Fibroblast of mammary gland (primary cell): ENCODE data around the gene TSEN2.
"Not testable (repeated sequence)": the region's sequence is repeated elsewhere in the genome, so short reads cannot be mapped to it uniquely, and the experiment has no call there.

Experiments
- DNase-seq: peaks from one replicate; pipeline ENCODE4 v3.0.0-alpha.2; 2010; ENCODE audit warnings: low read depth
- H3K4me3 ChIP-seq: 2 replicates; pipeline ENCODE4 v1.5.1; 2011; ENCODE audit warnings: low read depth, mild to moderate bottlenecking, low read length, moderate library complexity; ENCODE audit not compliant: control insufficient read depth
- TF ChIP-seq, protein P1 (sequence below): conservative IDR thresholded peaks from 2 replicates; pipeline ENCODE4 v1.5.1; 2011; ENCODE audit warnings: low read depth, low read length, inconsistent platforms; ENCODE audit not compliant: control insufficient read depth, insufficient read depth

The TSEN2 gene

DNA sequence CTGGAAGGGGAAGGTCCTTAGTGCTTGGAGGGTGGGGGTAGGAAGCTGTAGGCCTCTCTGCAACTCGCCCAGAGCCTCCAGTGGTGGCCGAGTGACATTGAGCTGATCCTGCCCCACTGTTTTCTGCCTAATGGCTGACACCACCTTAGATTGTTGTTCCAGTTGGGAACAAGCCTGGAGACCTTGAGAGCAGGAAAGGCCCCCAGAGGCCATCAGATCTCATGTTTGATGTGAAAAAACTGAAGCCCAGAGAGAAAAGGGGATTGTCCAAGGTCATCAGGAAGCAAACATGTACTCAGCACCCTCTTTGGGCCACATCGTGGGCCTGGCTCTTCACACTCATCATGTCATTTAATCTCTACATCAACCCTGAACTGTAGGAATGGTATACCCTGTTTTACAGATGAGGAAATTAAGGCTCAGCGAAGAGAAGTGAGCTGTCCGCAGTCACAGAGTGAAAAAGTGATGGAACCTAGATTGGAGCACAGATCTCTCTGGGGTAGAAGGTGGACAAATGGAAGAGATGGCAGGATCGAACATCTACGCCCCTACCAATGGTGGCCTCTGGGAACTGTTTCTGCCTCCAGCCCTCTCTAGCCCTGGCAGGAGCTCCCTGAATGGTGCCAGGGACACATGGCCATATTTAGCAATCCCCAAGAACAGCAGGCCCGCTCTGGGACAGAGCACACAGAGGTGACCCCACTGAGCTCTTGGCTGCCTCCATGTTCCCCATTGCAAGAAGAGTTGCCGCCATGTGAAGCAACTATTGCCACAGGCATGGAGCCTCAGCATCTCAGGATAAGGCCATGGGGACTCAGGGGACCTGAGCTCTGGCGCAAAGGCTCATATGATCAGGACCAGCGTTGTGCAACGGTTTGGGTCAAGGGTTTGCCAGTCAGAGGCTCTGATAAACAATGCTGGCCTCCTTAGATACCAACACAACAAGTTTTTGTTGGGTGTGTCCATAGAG, 31.6 kb upstream of the TSEN2 start:
- TF ChIP-seq, protein P1, sequence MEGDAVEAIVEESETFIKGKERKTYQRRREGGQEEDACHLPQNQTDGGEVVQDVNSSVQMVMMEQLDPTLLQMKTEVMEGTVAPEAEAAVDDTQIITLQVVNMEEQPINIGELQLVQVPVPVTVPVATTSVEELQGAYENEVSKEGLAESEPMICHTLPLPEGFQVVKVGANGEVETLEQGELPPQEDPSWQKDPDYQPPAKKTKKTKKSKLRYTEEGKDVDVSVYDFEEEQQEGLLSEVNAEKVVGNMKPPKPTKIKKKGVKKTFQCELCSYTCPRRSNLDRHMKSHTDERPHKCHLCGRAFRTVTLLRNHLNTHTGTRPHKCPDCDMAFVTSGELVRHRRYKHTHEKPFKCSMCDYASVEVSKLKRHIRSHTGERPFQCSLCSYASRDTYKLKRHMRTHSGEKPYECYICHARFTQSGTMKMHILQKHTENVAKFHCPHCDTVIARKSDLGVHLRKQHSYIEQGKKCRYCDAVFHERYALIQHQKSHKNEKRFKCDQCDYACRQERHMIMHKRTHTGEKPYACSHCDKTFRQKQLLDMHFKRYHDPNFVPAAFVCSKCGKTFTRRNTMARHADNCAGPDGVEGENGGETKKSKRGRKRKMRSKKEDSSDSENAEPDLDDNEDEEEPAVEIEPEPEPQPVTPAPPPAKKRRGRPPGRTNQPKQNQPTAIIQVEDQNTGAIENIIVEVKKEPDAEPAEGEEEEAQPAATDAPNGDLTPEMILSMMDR, result no peak
- no peak for DNase-seq

DNA sequence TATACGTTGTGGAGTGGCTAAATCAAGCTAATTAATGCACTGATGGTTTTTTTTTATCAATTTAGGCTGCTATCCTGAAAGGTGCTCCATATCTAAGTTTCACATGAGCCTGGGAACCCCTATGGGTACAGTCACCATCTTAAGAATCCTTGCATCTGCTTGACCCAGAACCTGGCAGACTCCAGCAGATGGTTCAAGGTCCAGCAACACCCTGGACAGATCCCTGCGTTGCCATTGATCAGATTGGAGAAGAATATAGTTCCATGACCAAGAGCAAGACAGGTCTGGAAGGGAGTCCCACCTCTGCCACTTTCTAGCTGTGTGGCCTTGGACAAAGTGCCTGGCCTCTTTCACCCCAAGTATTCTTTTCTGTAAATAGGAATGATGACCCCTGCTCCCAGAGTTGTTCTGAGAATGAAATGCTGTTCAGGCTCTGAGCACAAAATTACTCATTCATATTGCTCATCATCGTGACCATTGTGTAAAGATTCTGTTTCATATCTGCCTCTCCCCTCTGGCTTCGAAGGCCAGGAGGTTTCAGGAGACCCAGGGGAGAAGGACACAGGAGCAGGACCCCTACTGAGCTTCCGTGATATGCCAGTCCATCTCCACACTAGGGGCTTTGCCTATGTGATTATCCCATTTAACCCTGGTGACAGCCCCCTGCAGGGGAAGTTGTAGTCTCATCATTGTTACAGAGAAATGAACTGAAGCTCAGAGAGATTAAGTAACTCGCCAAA, 30.0 kb upstream of the TSEN2 start:
- TF ChIP-seq, protein P1, result no peak
- peak; percentile 68 for DNase-seq
- H3K4me3 ChIP-seq, result no peak overlapping the region

More for the DNA sequence above, 31.6 kb upstream of the TSEN2 start:
- H3K4me3 ChIP-seq, result no peak overlapping the region

DNA sequence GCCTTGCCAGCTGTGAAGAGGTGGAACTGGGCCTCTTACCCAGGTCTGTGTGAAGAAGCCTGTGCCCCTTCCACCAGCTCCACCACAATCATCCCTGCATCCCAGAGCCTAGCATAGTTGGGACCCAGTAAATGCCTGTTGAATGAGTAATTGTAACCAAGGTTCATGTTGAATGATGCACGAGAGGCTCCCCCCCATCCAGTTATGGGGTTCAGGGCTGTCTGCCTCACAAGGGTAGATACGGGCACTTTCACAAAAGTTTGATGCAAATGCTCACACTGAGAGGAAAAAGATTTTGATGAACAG, 29.5 kb upstream of the TSEN2 start:
- no peak overlapping the region for H3K4me3 ChIP-seq
- TF ChIP-seq, protein P1, result no peak
- peak; percentile 40 for DNase-seq

DNA sequence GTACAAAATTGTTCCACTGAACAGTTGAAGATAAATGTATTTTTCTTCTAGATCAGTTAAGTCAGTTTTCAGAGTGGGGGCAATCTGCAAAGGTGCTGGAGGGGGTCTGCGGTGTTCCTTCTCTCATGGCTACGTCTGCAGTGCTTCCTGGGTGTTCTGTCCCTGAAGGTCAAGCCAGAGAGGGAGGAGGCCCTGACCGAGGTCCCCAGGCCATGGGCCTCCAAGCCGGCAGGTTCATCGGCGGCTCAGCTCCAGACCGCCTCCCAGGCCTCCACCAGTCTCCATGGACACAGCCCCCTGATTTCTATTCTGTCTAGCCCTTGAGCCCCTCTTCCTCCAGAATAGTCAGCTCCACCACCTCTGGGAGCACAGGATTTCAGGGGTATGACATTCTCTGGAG, 28.5 kb upstream of the TSEN2 start:
- no peak overlapping the region for H3K4me3 ChIP-seq
- TF ChIP-seq, protein P1, result no peak
- no peak for DNase-seq

DNA sequence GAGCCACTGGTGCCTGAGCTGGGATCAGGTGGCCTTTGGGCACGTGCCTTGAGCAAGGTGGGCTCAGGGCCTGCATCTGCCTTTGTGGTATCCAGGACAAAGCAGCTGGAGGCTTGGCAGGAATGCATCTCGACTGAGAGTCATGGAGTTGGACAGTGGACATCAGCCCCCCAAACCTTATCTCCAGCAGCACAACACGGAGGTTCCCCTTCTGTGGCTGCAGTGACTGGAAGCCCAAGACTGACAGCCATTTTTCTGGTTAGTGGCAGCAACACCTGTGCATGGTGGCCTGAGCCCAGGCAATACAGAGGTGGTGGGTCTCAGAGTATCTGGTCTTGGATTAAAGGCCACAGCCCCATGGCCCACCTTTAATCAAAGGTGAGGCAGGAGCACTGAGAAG, 27.8 kb upstream of the TSEN2 start:
- no peak overlapping the region for H3K4me3 ChIP-seq
- no peak for DNase-seq
- TF ChIP-seq, protein P1, result no peak

DNA sequence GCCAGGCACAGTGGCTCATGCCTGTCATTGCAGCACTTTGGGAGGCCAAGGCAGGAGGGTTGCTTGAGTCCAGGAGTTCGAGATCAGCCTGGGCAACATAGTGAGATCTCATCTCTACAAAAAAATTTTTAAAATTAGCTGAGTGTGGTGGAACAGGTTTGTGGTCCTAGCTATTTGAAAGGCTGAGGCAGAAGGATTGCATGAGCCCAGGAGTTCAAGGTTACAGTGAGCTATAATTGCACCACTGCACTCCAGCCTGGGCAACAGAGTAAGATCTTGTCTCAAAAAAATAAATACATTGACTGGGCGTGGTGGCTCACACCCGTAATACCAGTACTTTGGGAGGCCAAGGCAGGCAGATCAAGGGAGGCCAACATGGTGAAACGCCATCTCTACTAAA, 26.9 kb upstream of the TSEN2 start:
- DNase-seq, H3K4me3 ChIP-seq: not testable (repeated sequence)

DNA sequence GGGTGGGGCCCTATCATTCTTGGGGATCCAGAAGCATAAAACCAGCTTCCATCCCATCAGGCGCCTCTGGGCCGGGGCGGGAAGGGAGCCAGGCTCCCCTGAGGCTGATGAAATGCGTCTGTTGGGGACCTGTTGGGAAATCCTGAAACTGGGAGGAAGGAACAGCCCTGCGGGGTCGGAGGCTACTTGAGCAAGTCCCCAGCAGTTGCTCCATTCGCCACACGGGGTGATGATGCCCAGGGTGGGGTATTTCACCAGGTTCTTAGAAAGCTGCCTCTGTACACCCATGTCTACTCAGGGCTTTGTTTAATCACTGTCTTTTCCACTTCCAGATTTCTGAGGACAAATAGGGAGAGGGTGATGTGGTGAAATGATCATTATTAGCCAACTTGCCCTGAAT, 25.4 kb upstream of the TSEN2 start:
- no peak for DNase-seq
- TF ChIP-seq, protein P1, result no peak
- H3K4me3 ChIP-seq, result no peak overlapping the region
